ENCODE measurements around the gene PFDN6. TPM values are rescaled to one million over a fixed set of nuclear protein-coding genes. Genes with fewer than 3 reads are reported as not detected.
A peak's percentile ranks its signal among the peaks of the same experiment; 100 is the strongest.

PFDN6 gene
- total RNA-seq, 2 experiments from 2014 or later = 9.7 to 11.7 TPM

DNA sequence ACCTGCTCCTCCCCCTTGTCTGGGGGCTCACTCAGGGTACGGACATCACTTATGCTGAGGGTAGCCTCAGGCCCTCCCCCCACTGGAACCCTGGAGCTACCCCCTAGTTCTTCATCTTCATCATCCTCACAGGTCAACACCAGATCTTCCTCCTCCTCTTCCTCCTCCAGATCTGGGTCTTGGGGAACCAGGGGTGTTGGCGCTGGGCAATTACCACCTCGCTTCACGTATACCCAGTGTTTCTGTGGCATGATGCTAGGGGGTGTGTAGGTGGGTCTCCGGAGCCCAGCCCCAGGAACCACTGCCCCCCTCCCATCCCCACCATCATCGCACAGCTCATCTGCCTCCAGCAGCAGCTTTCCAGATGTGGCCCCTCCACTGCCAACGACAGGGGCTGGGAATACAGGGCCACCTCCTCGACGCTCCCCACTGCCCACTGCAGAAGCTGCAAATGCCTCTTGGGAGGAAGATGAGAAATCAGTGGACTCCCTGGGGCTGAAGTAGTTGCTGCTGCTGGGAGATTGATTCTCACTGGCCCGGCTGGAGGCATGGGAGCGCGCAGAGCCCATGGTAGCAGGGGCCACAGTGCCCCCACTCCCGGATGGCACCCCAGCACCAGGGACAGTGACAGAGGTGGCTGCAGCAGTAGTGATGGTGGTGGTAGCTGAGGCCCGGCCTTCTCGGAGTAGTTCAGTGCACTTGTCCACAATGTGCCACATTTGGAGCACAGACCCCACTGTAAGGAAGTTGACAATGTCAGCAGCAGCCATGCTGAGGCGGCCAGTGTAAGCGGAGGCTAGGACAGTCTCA, 26.6 kb downstream of the PFDN6 start:
- Histone ChIP-seq H3K27ac (ENCODE audit: low read depth in 1 of 2, low read length in 2 of 2) (peak overlapping the region in 1 of 2 donors; percentile 98), H3K4me3 (ENCODE audit: low read length) (no peak overlapping the region), H3K4me1 (ENCODE audit: insufficient read depth, low read length) (peaks cover 80% of the 10 kb centered on the region), H3K36me3 (ENCODE audit: insufficient read depth, low read length) (peaks cover 44% of the 10 kb centered on the region), H3K27me3 (ENCODE audit: control insufficient read depth in 1 of 2, insufficient read depth in 2 of 2, low read length in 2 of 2) (no peaks in the 10 kb centered on the region), H3K9me3 (ENCODE audit: control insufficient read depth in 1 of 2, insufficient read depth in 1 of 2, low read length in 2 of 2) (no peaks in the 10 kb centered on the region)
- Mint-ChIP-seq H3K27me3 (no peaks in the 10 kb centered on the region), H3K4me3 (peak overlapping the region; percentile 85), H3K36me3 (ENCODE audit: low read depth) (peaks cover 79% of the 10 kb centered on the region), H3K9me3 (no peaks in the 10 kb centered on the region), H3K4me1 (ENCODE audit: low read depth) (peaks cover 92% of the 10 kb centered on the region), H3K27ac (peak overlapping the region; percentile 94)
- TF ChIP-seq, protein P1, sequence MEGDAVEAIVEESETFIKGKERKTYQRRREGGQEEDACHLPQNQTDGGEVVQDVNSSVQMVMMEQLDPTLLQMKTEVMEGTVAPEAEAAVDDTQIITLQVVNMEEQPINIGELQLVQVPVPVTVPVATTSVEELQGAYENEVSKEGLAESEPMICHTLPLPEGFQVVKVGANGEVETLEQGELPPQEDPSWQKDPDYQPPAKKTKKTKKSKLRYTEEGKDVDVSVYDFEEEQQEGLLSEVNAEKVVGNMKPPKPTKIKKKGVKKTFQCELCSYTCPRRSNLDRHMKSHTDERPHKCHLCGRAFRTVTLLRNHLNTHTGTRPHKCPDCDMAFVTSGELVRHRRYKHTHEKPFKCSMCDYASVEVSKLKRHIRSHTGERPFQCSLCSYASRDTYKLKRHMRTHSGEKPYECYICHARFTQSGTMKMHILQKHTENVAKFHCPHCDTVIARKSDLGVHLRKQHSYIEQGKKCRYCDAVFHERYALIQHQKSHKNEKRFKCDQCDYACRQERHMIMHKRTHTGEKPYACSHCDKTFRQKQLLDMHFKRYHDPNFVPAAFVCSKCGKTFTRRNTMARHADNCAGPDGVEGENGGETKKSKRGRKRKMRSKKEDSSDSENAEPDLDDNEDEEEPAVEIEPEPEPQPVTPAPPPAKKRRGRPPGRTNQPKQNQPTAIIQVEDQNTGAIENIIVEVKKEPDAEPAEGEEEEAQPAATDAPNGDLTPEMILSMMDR (IDR thresholded peaks at IDR 0.05) = no peak
- intact Hi-C loops (cut with DNase I, micrococcal nuclease) = no loop called here
- CTCF ChIA-PET = no interaction called here
- DNase-seq = peak in 1 of 14 experiments; percentile 52
- POLR2A ChIA-PET = interaction anchor here (2.2 to 3.4 kb wide), 4 partner anchors 17 to 44 kb away, joined by 11 to 38 read pairs (median 32); partner anchors contain the start of genes PFDN6, RGL2, RPS18 and VPS52
- no peak for ATAC-seq (ENCODE audit: poor library complexity)

DNA sequence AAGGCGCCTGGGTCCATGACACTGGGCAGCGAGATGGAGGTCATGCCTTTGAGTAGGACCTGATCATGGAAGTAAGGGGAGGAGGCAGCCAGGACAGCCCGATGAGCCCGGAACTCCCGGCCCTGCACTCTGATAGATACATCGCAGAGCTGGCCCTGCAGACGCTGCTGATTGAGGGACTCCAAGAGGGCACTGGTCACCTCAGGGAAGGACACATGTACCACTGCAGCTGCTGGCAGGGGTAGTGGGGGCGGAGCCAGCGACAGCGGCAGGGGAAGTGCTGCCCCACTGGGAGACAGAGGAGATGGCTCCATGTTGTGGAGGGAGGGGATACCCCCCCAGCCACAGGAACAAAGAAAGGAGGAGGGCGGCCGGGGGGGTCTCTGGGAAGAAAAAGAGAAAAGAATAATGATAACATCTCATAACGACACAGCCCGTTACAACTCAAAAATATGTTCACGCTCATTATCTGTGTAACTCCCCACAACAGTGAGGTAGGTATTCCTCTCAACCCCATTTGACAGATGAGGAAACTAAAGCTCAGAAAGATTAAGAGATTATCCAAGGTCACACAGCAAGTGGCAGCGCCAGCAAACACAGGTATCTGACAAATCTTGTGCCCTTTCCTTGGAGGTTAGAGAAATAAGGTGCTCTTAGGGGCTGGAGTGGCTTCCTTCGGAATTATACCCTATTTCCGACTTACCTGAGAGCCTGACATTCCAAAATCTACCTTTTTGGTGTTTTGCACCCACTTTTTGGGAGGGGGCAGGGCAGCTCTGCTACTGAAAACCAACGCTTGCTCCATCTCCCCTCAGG, 27.4 kb downstream of the PFDN6 start:
- DNase-seq = peak in 1 of 14 experiments; percentile 56
- intact Hi-C loops (cut with DNase I, micrococcal nuclease) = loop anchor here in 1 of 2 experiments (1.0 kb wide), 3 partner anchors 18 to 110 kb away; partner anchors contain the start of gene KIFC1
- H3K4me1 Mint-ChIP-seq (ENCODE audit: low read depth) = peaks cover 95% of the 10 kb centered on the region
- peaks cover 44% of the 10 kb centered on the region for H3K36me3 ChIP-seq (ENCODE audit: insufficient read depth, low read length)
- peak overlapping the region; percentile 85 for H3K4me3 Mint-ChIP-seq
- H3K4me3 ChIP-seq (ENCODE audit: low read length) = peak overlapping the region; percentile 67
- ChIA-PET POLR2A (interaction anchor here (0.7 to 3.5 kb wide), 16 partner anchors 16 to 345 kb away, joined by 3 to 155 read pairs (median 12); partner anchors contain the start of genes CUTA, PFDN6, PHF1 and RGL2), CTCF (interaction anchor here (0.9 to 1.6 kb wide), 3 partner anchors 10 to 39 kb away, joined by 3 to 7 read pairs (median 3); no protein-coding TSS in a partner anchor)
- no peaks in the 10 kb centered on the region for H3K27me3 Mint-ChIP-seq
- peak overlapping the region; percentile 23 to 46 for H3K27ac ChIP-seq (ENCODE audit: low read depth in 1 of 2, low read length in 2 of 2)
- peak overlapping the region; percentile 94 for H3K27ac Mint-ChIP-seq
- no peaks in the 10 kb centered on the region for H3K27me3 ChIP-seq (ENCODE audit: control insufficient read depth in 1 of 2, insufficient read depth in 2 of 2, low read length in 2 of 2)
- TF ChIP-seq, protein P1 (IDR thresholded peaks at IDR 0.05) = no peak
- no peaks in the 10 kb centered on the region for H3K9me3 Mint-ChIP-seq
- H3K4me1 ChIP-seq (ENCODE audit: insufficient read depth, low read length) = peaks cover 80% of the 10 kb centered on the region
- ATAC-seq (ENCODE audit: poor library complexity) = no peak
- H3K36me3 Mint-ChIP-seq (ENCODE audit: low read depth) = peaks cover 83% of the 10 kb centered on the region
- no peaks in the 10 kb centered on the region for H3K9me3 ChIP-seq (ENCODE audit: control insufficient read depth in 1 of 2, insufficient read depth in 1 of 2, low read length in 2 of 2)

DNA sequence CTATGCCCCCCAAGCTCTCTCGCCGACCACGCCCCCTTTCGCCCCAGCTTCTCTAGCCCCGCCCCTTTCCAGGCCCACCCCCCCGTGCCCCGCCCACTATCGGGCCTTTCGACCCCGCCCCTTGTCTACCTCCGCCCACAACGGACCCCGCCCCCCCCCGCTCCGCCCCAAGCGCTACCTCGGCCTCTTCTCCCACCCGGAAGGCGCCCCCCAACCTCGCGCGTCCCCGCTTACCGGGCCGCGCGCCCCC, 27.9 kb downstream of the PFDN6 start:
- peak overlapping the region; percentile 67 for H3K4me3 ChIP-seq (ENCODE audit: low read length)
- TF ChIP-seq, protein P1 (IDR thresholded peaks at IDR 0.05) = no peak
- ATAC-seq (ENCODE audit: poor library complexity) = no peak
- peaks cover 83% of the 10 kb centered on the region for H3K36me3 Mint-ChIP-seq (ENCODE audit: low read depth)
- H3K27ac ChIP-seq (ENCODE audit: low read depth in 1 of 2, low read length in 2 of 2) = peak overlapping the region; percentile 23 to 86
- ChIA-PET POLR2A (interaction anchor here (0.7 to 3.5 kb wide), 24 partner anchors 9 to 1665 kb away, joined by 3 to 155 read pairs (median 6); partner anchors contain the start of genes B3GALT4, BAG6, CUTA and PFDN6), CTCF (interaction anchor here (0.6 to 1.6 kb wide), 6 partner anchors 10 to 108 kb away, joined by 3 to 10 read pairs (median 4); partner anchors contain the start of genes PFDN6, RGL2 and WDR46)
- no peaks in the 10 kb centered on the region for H3K27me3 Mint-ChIP-seq
- H3K4me1 ChIP-seq (ENCODE audit: insufficient read depth, low read length) = peaks cover 78% of the 10 kb centered on the region
- H3K36me3 ChIP-seq (ENCODE audit: insufficient read depth, low read length) = peaks cover 39% of the 10 kb centered on the region
- no peaks in the 10 kb centered on the region for H3K9me3 Mint-ChIP-seq
- H3K27ac Mint-ChIP-seq = peak overlapping the region; percentile 94
- no peaks in the 10 kb centered on the region for H3K9me3 ChIP-seq (ENCODE audit: control insufficient read depth in 1 of 2, insufficient read depth in 1 of 2, low read length in 2 of 2)
- H3K4me3 Mint-ChIP-seq = peak overlapping the region; percentile 85
- H3K4me1 Mint-ChIP-seq (ENCODE audit: low read depth) = peaks cover 95% of the 10 kb centered on the region
- H3K27me3 ChIP-seq (ENCODE audit: control insufficient read depth in 1 of 2, insufficient read depth in 2 of 2, low read length in 2 of 2) = no peaks in the 10 kb centered on the region
- intact Hi-C loops (cut with DNase I, micrococcal nuclease) = loop anchor here in 1 of 2 experiments (1.0 kb wide), 3 partner anchors 18 to 110 kb away; partner anchors contain the start of gene KIFC1
- no peak for DNase-seq

All from CD4-positive, alpha-beta T cell (primary cell).